ENCODE results near the gene PPP2R3A.
"Not testable (repeated sequence)": the region's sequence is repeated elsewhere in the genome, so short reads cannot be mapped to it uniquely, and the experiment has no call there.

PPP2R3A gene

DNA sequence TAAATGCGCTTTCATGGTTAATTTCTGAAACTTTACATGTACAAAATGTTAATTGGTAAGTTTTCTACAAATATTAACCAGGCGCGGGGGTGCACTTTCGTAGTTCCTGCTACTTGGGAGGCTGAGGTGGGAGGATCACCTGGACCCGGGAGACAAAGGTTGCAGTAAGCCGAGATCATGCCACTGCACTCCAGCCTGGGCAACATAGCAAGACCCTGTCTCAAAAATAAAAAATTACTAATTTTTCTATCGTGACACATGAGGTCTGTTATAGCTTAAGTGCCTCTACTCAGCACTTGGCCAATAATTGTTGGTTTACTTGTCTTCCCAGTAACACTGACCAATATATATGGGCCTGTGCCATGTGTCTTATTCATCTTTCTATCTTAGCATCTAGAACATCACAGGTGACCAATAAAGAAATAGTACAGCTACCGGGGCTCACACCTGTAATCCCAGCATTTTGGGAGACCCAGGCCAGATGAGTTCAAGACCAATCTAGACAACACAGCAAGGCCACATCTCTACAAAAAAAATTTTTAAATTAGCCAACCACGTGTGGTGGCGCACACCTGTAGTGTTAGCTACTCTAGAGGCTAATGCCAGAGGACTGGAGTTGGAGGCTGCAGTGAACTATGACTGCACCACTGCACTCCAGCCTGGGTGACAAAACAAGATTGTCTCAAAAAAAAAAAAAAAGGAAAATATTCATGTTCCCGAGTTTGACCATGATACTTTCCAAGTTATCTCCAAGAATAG lies 224.5 kb downstream of the PPP2R3A start:
- Histone ChIP-seq H3K36me3 (ENCODE audit: insufficient read depth, low read length) (peaks cover 30% of the 10 kb centered on the region), H3K4me3 (ENCODE audit: low read depth, low read length, poor library complexity, severe bottlenecking) (peak overlapping the region; percentile 84), H3K9me2 (ENCODE audit: low read depth, low read length) (no peaks in the 10 kb centered on the region), H2AFZ (ENCODE audit: low read length) (no peak overlapping the region), H3F3A (ENCODE audit: insufficient read depth, low read length) (no peaks in the 10 kb centered on the region), H3K27ac (ENCODE audit: low read depth, low read length, poor library complexity, severe bottlenecking) (peak overlapping the region; percentile 2), H3K27me3 (ENCODE audit: insufficient read depth, low read length) (no peaks in the 10 kb centered on the region), H3K9me3 (ENCODE audit: low read length) (no peaks in the 10 kb centered on the region), H4K20me1 (ENCODE audit: insufficient read depth, low read length) (peaks cover 7% of the 10 kb centered on the region; the same call in 1 of the 2 replicates), H3K9ac (ENCODE audit: low read length) (no peak overlapping the region; the same call in 1 of the 2 replicates), H3K79me2 (ENCODE audit: insufficient read depth, low read length) (peaks cover 100% of the 10 kb centered on the region), H3K4me1 (ENCODE audit: insufficient read depth, low read length, severe bottlenecking) (peaks cover 75% of the 10 kb centered on the region), H3K4me2 (ENCODE audit: low read length) (peak overlapping the region; percentile 90)
- TF ChIP-seq, protein P1, sequence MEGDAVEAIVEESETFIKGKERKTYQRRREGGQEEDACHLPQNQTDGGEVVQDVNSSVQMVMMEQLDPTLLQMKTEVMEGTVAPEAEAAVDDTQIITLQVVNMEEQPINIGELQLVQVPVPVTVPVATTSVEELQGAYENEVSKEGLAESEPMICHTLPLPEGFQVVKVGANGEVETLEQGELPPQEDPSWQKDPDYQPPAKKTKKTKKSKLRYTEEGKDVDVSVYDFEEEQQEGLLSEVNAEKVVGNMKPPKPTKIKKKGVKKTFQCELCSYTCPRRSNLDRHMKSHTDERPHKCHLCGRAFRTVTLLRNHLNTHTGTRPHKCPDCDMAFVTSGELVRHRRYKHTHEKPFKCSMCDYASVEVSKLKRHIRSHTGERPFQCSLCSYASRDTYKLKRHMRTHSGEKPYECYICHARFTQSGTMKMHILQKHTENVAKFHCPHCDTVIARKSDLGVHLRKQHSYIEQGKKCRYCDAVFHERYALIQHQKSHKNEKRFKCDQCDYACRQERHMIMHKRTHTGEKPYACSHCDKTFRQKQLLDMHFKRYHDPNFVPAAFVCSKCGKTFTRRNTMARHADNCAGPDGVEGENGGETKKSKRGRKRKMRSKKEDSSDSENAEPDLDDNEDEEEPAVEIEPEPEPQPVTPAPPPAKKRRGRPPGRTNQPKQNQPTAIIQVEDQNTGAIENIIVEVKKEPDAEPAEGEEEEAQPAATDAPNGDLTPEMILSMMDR (IDR thresholded peaks at IDR 0.05; ENCODE audit: low read length), result no peak
- no peak for TF ChIP-seq EZH2 (IDR thresholded peaks at IDR 0.05; ENCODE audit: borderline replicate concordance, low read length)

DNA sequence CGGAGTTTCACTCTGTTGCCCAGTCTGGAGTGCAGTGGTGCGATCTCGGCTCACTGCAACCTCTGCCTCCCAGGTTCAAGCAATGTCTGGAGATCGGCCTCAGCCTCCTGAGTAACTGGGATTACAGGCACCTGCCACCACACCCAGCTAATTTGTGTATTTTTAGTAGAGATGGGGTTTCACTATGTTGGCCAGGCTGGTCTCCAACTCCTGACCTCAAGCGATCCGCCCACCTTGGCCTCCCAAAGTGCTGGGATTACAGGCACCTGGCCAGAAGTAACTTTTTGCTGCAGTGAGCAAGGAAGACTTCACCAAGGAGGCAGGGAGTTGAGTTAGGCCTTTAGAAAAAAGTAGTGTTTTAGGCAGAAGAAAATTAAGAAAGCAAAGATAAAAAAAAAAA lies 226.7 kb downstream of the PPP2R3A start:
- H3F3A ChIP-seq (ENCODE audit: insufficient read depth, low read length); H3K27me3 ChIP-seq (ENCODE audit: insufficient read depth, low read length); H4K20me1 ChIP-seq (ENCODE audit: insufficient read depth, low read length); H2AFZ ChIP-seq (ENCODE audit: low read length); H3K9me3 ChIP-seq (ENCODE audit: low read length); H3K9me2 ChIP-seq (ENCODE audit: low read depth, low read length): not testable (repeated sequence)
- Histone ChIP-seq H3K79me2 (ENCODE audit: insufficient read depth, low read length) (peaks cover 84% of the 10 kb centered on the region), H3K36me3 (ENCODE audit: insufficient read depth, low read length) (peaks cover 34% of the 10 kb centered on the region), H3K9ac (ENCODE audit: low read length) (peak overlapping the region; percentile 85), H3K4me1 (ENCODE audit: insufficient read depth, low read length, severe bottlenecking) (peaks cover 66% of the 10 kb centered on the region), H3K4me2 (ENCODE audit: low read length) (peak overlapping the region; percentile 90), H3K27ac (ENCODE audit: low read depth, low read length, poor library complexity, severe bottlenecking) (peak overlapping the region; percentile 27), H3K4me3 (ENCODE audit: low read depth, low read length, poor library complexity, severe bottlenecking) (peak overlapping the region; percentile 84)

DNA sequence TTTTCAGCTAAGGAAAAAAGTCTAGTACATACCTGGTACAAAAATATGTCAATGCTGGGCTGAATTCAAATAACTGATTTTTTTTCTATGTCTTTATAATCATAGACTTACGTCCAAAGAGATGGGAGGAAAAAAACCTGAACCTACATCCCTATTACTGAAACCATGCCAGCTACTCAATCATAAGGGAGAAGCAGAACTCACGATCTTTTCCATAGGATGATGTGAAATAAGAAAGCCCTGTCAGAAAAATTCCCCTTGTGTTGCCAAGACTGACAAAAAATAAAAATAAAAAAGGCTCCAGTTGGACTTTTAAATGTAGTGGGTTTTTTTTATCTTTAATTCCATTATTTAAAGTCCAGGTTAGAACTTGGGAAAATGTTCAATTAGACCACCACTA lies 227.3 kb downstream of the PPP2R3A start:
- no peak overlapping the region for H2AFZ ChIP-seq (ENCODE audit: low read length)
- H3K4me3 ChIP-seq (ENCODE audit: low read depth, low read length, poor library complexity, severe bottlenecking), result peak overlapping the region; percentile 84
- H3K27ac ChIP-seq (ENCODE audit: low read depth, low read length, poor library complexity, severe bottlenecking), result peak overlapping the region; percentile 85
- H3K79me2 ChIP-seq (ENCODE audit: insufficient read depth, low read length), result peaks cover 77% of the 10 kb centered on the region
- peaks cover 34% of the 10 kb centered on the region for H3K36me3 ChIP-seq (ENCODE audit: insufficient read depth, low read length)
- H3K9ac ChIP-seq (ENCODE audit: low read length), result peak overlapping the region; percentile 85
- TF ChIP-seq EZH2 (IDR thresholded peaks at IDR 0.05; ENCODE audit: borderline replicate concordance, low read length), result no peak
- TF ChIP-seq, protein P1 (IDR thresholded peaks at IDR 0.05; ENCODE audit: low read length), result no peak
- no peaks in the 10 kb centered on the region for H3K27me3 ChIP-seq (ENCODE audit: insufficient read depth, low read length)
- peaks cover 66% of the 10 kb centered on the region for H3K4me1 ChIP-seq (ENCODE audit: insufficient read depth, low read length, severe bottlenecking)
- no peaks in the 10 kb centered on the region for H3K9me2 ChIP-seq (ENCODE audit: low read depth, low read length)
- H3F3A ChIP-seq (ENCODE audit: insufficient read depth, low read length), result no peaks in the 10 kb centered on the region
- peak overlapping the region; percentile 90 for H3K4me2 ChIP-seq (ENCODE audit: low read length)
- 0 out of 2 replicates have a peak, but pooled peaks cover 4% of the 10 kb centered on the region for H4K20me1 ChIP-seq (ENCODE audit: insufficient read depth, low read length)
- no peaks in the 10 kb centered on the region for H3K9me3 ChIP-seq (ENCODE audit: low read length)
